ENCODE measurements around the gene CDK19. TPM values are rescaled to one million over a fixed set of nuclear protein-coding genes. Genes with fewer than 3 reads are reported as not detected.

The CDK19 gene
- total and polyA plus RNA-seq, 9 donors, result 10.6 to 20.3 (median 15.2) TPM

DNA sequence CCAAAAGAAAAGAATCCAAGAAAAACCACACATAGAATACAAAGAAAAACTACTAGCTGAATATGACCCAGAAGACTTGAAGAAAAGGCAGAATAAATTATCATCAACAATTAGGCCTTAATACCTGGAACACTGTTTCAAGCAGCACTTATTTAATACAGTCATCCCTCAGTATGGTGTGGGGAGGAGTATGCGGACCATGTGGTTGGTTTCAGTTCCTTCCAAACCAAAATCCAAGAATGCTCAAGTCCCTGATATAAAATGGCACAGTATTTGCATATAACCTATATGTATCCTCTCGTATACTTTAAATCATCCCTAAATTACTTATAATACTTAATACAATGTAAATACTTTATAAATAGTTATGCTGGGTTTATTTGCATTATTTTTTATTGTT lies 16.1 kb downstream of the CDK19 start:
- H3K27me3 ChIP-seq (ENCODE audit: control insufficient read depth, insufficient read depth, low read length), result no peaks in the 10 kb centered on the region
- H3K4me3 ChIP-seq (ENCODE audit: low read length), result no peak overlapping the region
- H3K36me3 ChIP-seq (ENCODE audit: control insufficient read depth, insufficient read depth, low read length), result no peaks in the 10 kb centered on the region
- no peak overlapping the region for H3K27ac ChIP-seq (ENCODE audit: low read length)
- no peak for DNase-seq
- H3K9me3 ChIP-seq (replicated peaks; ENCODE audit: control insufficient read depth, low read depth, low read length), result peaks cover 7% of the 10 kb centered on the region
- no CpG with 5 or more reads among the region's 2 CpGs for WGBS (ENCODE audit: insufficient coverage)
- no peaks in the 10 kb centered on the region for H3K4me1 ChIP-seq (ENCODE audit: control insufficient read depth, insufficient read depth, low read length)

DNA sequence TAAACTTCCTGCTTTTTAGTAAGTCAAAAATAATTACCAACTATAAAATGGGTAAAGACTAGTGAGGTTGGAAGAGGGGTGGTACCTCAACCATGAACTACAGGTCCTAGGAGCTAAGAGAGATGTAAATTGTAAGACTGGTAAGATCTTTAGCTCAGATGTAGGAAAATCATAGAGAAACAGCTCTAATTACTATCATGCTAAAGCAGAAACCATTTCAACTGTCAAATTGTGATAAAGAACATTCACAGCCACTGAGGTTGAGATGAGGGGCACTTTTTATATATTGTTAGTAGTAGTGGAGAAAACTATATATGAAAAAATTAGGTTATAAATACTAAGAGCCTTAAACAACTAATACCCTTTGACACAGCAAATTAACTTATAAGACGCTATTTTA lies 20.0 kb downstream of the CDK19 start:
- no CpG with 5 or more reads among the region's 1 CpG for WGBS (ENCODE audit: insufficient coverage)
- no peaks in the 10 kb centered on the region for H3K36me3 ChIP-seq (ENCODE audit: control insufficient read depth, insufficient read depth, low read length)
- H3K27me3 ChIP-seq (ENCODE audit: control insufficient read depth, insufficient read depth, low read length), result no peaks in the 10 kb centered on the region
- no peak overlapping the region for H3K4me3 ChIP-seq (ENCODE audit: low read length)
- H3K9me3 ChIP-seq (replicated peaks; ENCODE audit: control insufficient read depth, low read depth, low read length), result no peaks in the 10 kb centered on the region
- no peaks in the 10 kb centered on the region for H3K4me1 ChIP-seq (ENCODE audit: control insufficient read depth, insufficient read depth, low read length)
- no peak for DNase-seq
- H3K27ac ChIP-seq (ENCODE audit: low read length), result no peak overlapping the region

DNA sequence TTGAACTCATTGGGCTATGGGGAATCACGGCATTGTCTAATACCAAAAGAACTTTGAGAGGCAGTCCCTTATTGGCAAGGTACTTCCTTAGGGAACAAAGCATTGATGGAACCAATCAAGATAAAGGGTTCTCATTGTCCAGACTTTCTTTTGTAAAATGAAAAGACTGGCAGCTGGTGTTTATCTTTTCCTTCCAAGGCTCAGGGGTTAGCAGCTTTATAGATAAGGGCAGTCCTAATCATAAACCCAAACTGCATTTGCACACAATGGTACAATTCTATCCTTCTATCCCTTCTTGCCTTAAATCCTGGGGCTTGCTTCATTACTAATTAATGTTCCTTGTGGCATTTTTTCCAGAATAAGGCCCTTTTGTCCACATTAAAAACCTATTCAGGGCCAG lies 28.6 kb downstream of the CDK19 start:
- H3K27me3 ChIP-seq (ENCODE audit: control insufficient read depth, insufficient read depth, low read length), result no peaks in the 10 kb centered on the region
- H3K4me3 ChIP-seq (ENCODE audit: low read length), result no peak overlapping the region
- peaks cover 9% of the 10 kb centered on the region for H3K9me3 ChIP-seq (replicated peaks; ENCODE audit: control insufficient read depth, low read depth, low read length)
- H3K27ac ChIP-seq (ENCODE audit: low read length), result no peak overlapping the region
- H3K4me1 ChIP-seq (ENCODE audit: control insufficient read depth, insufficient read depth, low read length), result no peaks in the 10 kb centered on the region
- H3K36me3 ChIP-seq (ENCODE audit: control insufficient read depth, insufficient read depth, low read length), result no peaks in the 10 kb centered on the region
- no CpG with 5 or more reads among the region's 1 CpG for WGBS (ENCODE audit: insufficient coverage)
- no peak for DNase-seq

DNA sequence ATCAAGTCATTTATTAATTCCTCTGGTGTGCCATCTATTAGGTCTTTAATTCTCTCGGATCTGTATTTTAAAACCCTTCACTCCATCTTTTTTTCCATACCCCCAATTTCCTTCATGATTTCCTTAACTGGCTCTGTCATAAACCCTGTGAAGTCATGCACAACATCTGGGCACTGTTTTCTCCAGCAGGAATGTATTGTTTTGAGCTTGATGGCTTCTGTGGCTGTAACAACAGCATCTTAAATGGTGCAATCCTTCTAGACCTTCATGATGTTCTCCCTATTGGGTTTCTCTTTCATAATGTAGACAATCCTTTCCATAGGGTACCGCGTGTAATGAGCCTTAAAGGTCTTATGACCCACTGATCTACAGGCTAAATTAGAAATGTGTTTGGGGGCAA lies 29.0 kb downstream of the CDK19 start:
- no peak for DNase-seq
- WGBS (ENCODE audit: insufficient coverage), result 100% methylated on average over 1 of the region's 3 CpGs
- H3K27me3 ChIP-seq (ENCODE audit: control insufficient read depth, insufficient read depth, low read length), result no peaks in the 10 kb centered on the region
- H3K4me1 ChIP-seq (ENCODE audit: control insufficient read depth, insufficient read depth, low read length), result no peaks in the 10 kb centered on the region
- peaks cover 9% of the 10 kb centered on the region for H3K9me3 ChIP-seq (replicated peaks; ENCODE audit: control insufficient read depth, low read depth, low read length)
- H3K4me3 ChIP-seq (ENCODE audit: low read length), result no peak overlapping the region
- H3K27ac ChIP-seq (ENCODE audit: low read length), result no peak overlapping the region
- H3K36me3 ChIP-seq (ENCODE audit: control insufficient read depth, insufficient read depth, low read length), result no peaks in the 10 kb centered on the region

- H3K27ac ChIP-seq (ENCODE audit: low read length), result no peak overlapping the region
- no CpG with 5 or more reads among the region's 1 CpG for WGBS (ENCODE audit: insufficient coverage)
- H3K4me1 ChIP-seq (ENCODE audit: control insufficient read depth, insufficient read depth, low read length), result no peaks in the 10 kb centered on the region
- H3K36me3 ChIP-seq (ENCODE audit: control insufficient read depth, insufficient read depth, low read length), result no peaks in the 10 kb centered on the region
- no peak overlapping the region for H3K4me3 ChIP-seq (ENCODE audit: low read length)
- peaks cover 9% of the 10 kb centered on the region for H3K9me3 ChIP-seq (replicated peaks; ENCODE audit: control insufficient read depth, low read depth, low read length)
- no peaks in the 10 kb centered on the region for H3K27me3 ChIP-seq (ENCODE audit: control insufficient read depth, insufficient read depth, low read length)
- DNase-seq, result no peak
Observed at GRCh38 chr6:110784610-110784979, 30.7 kb downstream of the CDK19 start.

- Histone ChIP-seq H3K27ac (ENCODE audit: low read length) (no peak overlapping the region), H3K36me3 (ENCODE audit: control insufficient read depth, insufficient read depth, low read length) (no peaks in the 10 kb centered on the region), H3K4me3 (ENCODE audit: low read length) (no peak overlapping the region), H3K27me3 (ENCODE audit: control insufficient read depth, insufficient read depth, low read length) (no peaks in the 10 kb centered on the region), H3K4me1 (ENCODE audit: control insufficient read depth, insufficient read depth, low read length) (no peaks in the 10 kb centered on the region), H3K9me3 (replicated peaks; ENCODE audit: control insufficient read depth, low read depth, low read length) (no peaks in the 10 kb centered on the region)
- WGBS (ENCODE audit: insufficient coverage), result 100% methylated on average over 2 of the region's 7 CpGs
- DNase-seq, result no peak
Observed at GRCh38 chr6:110781522-110782214, 33.6 kb downstream of the CDK19 start.

GRCh38 chr6:110778333-110778732 lies 36.9 kb downstream of the CDK19 start:
- no peaks in the 10 kb centered on the region for H3K4me1 ChIP-seq (ENCODE audit: control insufficient read depth, insufficient read depth, low read length)
- no peaks in the 10 kb centered on the region for H3K9me3 ChIP-seq (replicated peaks; ENCODE audit: control insufficient read depth, low read depth, low read length)
- H3K27ac ChIP-seq (ENCODE audit: low read length), result no peak overlapping the region
- no peak for DNase-seq
- H3K36me3 ChIP-seq (ENCODE audit: control insufficient read depth, insufficient read depth, low read length), result no peaks in the 10 kb centered on the region
- H3K4me3 ChIP-seq (ENCODE audit: low read length), result no peak overlapping the region
- WGBS (ENCODE audit: insufficient coverage), result no CpG with 5 or more reads among the region's 1 CpG
- H3K27me3 ChIP-seq (ENCODE audit: control insufficient read depth, insufficient read depth, low read length), result no peaks in the 10 kb centered on the region

DNA sequence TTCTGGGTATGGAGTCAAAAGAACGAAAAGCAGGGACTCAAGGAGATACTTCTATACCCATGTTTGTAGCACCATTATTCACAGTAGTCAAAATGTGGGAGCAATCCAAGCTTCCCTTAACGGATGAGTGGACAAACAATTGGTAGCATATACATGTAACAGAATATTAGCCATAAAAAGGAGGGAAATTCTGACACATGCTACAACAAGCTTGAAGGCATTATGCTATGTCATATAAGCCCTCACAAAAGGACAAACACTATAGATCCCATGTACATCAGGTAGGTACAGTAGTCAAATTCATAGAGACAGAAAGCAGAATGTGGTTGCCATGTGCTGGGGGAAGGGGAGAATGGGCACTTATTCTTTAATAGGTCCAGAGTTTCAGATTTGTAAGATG lies 37.6 kb downstream of the CDK19 start:
- Histone ChIP-seq H3K27ac (ENCODE audit: low read length) (no peak overlapping the region), H3K9me3 (replicated peaks; ENCODE audit: control insufficient read depth, low read depth, low read length) (no peaks in the 10 kb centered on the region), H3K4me1 (ENCODE audit: control insufficient read depth, insufficient read depth, low read length) (no peaks in the 10 kb centered on the region), H3K4me3 (ENCODE audit: low read length) (no peak overlapping the region), H3K27me3 (ENCODE audit: control insufficient read depth, insufficient read depth, low read length) (no peaks in the 10 kb centered on the region), H3K36me3 (ENCODE audit: control insufficient read depth, insufficient read depth, low read length) (no peaks in the 10 kb centered on the region)
- no CpG with 5 or more reads among the region's 2 CpGs for WGBS (ENCODE audit: insufficient coverage)
- no peak for DNase-seq

DNA sequence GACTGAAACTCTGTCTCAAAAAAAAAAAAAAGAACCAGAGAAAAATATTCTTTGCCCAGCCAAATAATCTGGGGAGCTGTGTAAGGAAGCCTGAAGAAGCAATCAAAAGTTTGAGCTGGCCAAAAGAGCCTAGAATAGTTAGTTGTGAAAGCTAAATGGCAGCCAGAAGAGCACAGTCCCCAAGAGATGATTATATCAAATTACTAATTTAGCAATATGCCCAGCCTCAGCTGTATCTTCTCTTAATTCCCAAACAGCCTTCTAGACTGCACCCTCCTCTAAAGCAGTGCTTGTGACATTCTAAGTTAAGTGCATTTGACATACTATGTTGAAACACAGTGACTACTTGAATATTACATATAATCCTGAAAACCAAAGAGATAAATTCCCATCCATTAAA lies 38.9 kb downstream of the CDK19 start:
- H3K27ac ChIP-seq (ENCODE audit: low read length), result no peak overlapping the region
- H3K4me1 ChIP-seq (ENCODE audit: control insufficient read depth, insufficient read depth, low read length), result no peaks in the 10 kb centered on the region

DNA sequence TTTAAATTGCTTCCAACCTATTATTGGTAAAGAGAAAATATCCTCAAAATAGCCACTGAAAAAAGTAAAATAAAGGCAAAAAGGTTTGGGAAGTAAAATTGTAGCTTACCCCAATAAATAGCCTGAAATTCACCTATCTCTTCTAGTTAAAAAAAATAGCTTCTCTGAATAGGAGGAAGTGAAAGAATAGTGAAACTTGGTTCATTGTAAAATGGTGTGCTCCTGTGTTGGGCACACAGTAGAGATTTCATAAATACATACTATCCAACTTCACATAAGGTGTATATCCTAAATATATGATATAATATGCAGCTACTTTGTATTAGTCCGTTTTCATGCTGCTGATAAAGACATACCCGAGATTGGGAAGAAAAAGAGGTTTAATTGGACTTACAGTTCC lies 45.3 kb downstream of the CDK19 start:
- Histone ChIP-seq H3K4me1 (ENCODE audit: control insufficient read depth, insufficient read depth, low read length) (no peaks in the 10 kb centered on the region), H3K27me3 (ENCODE audit: control insufficient read depth, insufficient read depth, low read length) (no peaks in the 10 kb centered on the region), H3K27ac (ENCODE audit: low read length) (no peak overlapping the region), H3K36me3 (ENCODE audit: control insufficient read depth, insufficient read depth, low read length) (peaks cover 2% of the 10 kb centered on the region), H3K9me3 (replicated peaks; ENCODE audit: control insufficient read depth, low read depth, low read length) (peaks cover 2% of the 10 kb centered on the region), H3K4me3 (ENCODE audit: low read length) (no peak overlapping the region)
- no CpG with 5 or more reads among the region's 2 CpGs for WGBS (ENCODE audit: insufficient coverage)
- DNase-seq, result no peak

More for the DNA sequence above, 38.9 kb downstream of the CDK19 start:
- H3K4me3 ChIP-seq (ENCODE audit: low read length), result no peak overlapping the region
- H3K9me3 ChIP-seq (replicated peaks; ENCODE audit: control insufficient read depth, low read depth, low read length), result no peaks in the 10 kb centered on the region
- peak; percentile 7 for DNase-seq
- no peaks in the 10 kb centered on the region for H3K36me3 ChIP-seq (ENCODE audit: control insufficient read depth, insufficient read depth, low read length)
- no peaks in the 10 kb centered on the region for H3K27me3 ChIP-seq (ENCODE audit: control insufficient read depth, insufficient read depth, low read length)

DNA sequence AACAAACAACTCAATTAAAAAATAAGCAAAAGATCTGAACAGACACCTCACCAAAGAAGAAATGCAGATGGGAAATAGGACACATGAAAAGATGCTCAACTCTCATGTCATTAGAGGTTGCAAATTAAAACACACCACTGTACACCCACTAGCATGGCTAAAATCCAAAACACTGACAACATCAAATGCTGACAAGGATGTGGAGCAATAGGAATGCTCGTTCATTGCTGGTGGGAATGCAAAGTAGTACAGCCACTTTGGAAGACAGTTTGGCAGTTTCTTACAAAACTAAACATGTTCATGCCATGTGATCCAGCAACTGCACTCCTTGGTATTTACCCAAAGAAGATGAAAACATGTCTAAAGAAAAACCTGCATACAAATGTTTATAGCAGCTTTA lies 47.2 kb downstream of the CDK19 start:
- no peak for DNase-seq
- 100% methylated on average over 1 of the region's 1 CpG for WGBS (ENCODE audit: insufficient coverage)
- H3K4me1 ChIP-seq (ENCODE audit: control insufficient read depth, insufficient read depth, low read length), result no peaks in the 10 kb centered on the region
- H3K36me3 ChIP-seq (ENCODE audit: control insufficient read depth, insufficient read depth, low read length), result peaks cover 2% of the 10 kb centered on the region
- no peak overlapping the region for H3K4me3 ChIP-seq (ENCODE audit: low read length)
- peaks cover 2% of the 10 kb centered on the region for H3K9me3 ChIP-seq (replicated peaks; ENCODE audit: control insufficient read depth, low read depth, low read length)
- H3K27ac ChIP-seq (ENCODE audit: low read length), result no peak overlapping the region
- no peaks in the 10 kb centered on the region for H3K27me3 ChIP-seq (ENCODE audit: control insufficient read depth, insufficient read depth, low read length)
